Glomerular endothelial cell (primary cell): ENCODE measurements around the gene GDF9. TPM values are rescaled to one million over a fixed set of nuclear protein-coding genes. Genes with fewer than 3 reads are reported as not detected.

ENCODE experiments used
- DNase-seq: peaks from one replicate; pipeline ENCODE4 v3.0.0-alpha.2; 2011; ENCODE audit warnings: low read depth, low spot score; ENCODE audit errors: extremely low read depth
- total RNA-seq: library from RNA; depleted of rRNA; stranded (reverse); fragments of >200 nt; gene quantifications from 2 replicates; pipeline ENCODE4 v1.2.3, GENCODE V29; 2015

The GDF9 gene
- total RNA-seq, 1 donor from 2014 or later = 0.35 TPM

DNA sequence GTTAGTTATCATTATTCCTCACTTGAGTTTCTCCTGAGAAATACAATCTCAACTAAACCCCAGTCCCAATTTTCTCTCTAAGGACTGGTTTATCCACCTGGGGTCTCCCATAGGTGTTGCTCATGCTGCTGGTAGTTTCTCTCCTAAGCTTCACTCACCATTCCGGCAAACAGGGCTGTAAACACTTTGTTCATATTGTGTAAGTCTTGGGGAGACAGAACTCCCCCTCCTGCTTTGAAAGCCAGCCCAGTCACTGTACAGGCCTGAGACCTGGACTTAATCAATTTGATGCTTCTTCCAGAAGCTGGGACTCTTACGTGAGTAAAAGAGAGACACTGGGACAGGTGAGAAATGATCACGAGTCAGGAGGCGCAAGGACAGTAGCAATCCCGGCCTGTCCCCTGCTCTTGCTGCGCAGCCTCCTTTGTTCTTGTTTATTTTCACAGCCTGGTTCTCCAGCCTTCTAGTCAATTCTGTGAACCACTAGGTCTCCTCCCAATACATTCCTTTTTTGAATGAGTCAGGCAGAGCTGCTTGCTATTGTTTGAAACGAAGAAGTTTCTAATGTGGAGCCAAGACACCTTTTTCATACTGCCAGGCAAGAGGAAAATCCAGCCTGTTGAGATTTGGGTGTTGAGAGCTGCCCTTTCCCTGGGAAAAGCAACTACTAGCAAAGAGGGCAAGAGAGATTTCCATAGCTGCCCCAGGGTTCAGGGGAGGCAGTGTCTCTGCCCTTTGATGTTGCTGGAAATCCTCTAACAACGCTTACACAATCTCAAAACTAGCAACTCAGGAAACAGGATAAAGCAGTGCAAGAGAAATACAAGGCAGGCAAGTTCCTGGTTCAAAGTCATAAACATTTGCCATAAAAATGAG lies 26.6 kb downstream of the GDF9 start:
- peak; percentile 64 for DNase-seq

DNA sequence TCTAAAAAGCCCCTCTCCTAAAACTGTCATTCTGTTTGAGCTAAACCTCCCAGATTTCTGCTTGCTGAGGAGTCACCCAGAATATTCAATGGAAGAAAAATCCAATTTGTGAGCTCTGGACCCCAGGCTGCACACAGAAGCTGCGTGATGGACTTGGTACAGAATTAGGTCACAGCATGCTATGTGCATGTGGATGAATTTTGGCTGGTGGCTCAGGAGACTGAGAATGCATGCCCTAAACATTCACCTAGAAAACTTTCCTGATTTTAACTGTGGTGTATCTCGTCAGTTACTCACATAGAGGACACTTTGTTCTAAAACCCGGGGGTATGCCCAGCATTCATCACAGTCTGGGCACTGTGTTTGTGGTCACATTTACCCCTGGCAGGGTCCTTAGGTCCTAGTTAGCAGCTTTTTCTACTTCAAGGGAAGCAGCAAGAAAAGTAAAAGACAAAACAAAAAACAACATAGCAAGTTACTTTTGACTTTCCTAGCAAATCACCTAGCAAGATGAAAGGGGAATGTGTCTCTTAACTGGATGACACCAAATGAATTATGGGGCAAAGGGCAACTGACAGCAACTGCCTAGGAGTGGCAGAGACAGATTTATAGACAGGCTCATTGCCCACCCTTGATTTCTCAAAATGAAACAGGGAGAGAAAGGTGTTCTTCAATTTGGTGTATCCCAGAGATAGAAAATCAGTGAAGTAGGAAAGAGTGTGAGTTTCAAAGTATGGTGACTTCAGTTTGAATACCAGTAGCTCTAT lies 27.6 kb downstream of the GDF9 start:
- DNase-seq = no peak

DNA sequence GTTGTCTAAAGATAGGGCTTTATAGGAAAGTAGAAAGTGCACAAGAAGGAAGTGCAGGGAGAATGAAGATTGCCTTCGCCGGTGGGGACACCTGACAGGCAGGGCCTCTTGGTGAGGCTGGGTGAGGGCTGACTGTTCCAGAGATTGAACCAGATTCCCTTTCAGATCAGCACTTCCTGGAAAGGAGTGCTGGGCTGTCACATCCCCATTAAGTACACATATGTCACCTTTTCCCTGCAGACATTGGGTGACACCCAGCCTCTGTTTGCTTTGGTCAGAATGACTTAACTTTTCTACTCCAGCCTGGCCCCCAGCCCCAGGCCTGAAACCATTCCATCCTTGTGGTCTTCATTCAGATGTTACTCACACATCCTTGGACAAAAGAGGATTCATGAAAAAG lies 28.4 kb downstream of the GDF9 start:
- no peak for DNase-seq

DNA sequence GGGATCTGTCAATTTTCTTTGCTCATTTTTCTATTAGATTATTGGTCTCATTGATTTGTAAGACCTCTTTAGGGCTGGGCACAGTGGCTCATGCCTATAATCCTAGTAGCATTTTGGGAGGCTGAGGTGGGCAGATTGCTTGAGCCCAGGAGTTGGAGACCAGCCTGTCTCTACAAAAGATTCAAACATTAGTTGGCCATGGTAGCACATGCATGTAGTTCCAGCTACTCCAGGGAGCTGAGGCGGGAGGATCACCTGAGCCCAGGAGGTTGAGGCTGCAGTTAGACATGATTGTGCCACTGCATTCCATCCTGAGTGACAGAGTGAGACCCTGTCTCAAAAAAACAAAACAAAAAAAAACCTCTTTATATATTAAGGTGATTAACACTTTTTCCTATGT lies 29.4 kb downstream of the GDF9 start:
- no peak for DNase-seq

DNA sequence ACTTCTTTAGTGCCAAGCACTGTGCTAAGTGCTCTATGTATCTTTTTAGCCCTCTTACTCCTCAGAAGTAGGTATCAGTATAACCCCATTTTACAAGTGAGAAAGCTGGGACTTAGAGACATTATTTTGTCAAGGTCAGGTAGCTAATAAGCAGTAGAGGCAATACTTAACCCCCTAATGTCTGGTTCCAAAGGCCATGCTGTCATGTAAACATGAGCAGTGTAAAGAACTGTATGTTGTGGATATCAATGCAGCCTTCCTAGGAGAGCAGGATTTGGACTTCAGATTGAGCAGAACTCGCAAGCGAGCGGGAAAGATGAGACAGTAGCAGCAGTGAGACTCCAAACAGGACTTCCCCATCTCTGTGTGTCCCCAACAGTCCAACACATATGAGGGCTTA lies 32.2 kb downstream of the GDF9 start:
- no peak for DNase-seq

DNA sequence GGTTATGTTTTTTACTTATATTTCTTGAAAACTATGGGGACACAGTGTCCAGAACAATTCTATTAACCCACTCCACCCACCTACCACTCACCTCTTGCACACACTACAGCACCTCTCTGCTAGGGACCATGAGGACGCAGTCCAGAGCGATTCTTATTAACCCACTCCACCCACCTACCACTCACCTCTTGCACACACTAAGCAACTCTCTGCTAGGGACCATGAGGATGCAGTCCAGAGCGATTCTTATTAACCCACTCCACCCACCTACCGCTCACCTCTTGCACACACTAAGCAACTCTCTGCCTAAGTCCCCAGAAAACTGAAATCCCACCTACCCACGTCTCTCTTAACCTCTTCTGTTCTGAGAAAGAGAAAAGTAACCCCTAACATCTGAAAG lies 33.7 kb downstream of the GDF9 start:
- no peak for DNase-seq

DNA sequence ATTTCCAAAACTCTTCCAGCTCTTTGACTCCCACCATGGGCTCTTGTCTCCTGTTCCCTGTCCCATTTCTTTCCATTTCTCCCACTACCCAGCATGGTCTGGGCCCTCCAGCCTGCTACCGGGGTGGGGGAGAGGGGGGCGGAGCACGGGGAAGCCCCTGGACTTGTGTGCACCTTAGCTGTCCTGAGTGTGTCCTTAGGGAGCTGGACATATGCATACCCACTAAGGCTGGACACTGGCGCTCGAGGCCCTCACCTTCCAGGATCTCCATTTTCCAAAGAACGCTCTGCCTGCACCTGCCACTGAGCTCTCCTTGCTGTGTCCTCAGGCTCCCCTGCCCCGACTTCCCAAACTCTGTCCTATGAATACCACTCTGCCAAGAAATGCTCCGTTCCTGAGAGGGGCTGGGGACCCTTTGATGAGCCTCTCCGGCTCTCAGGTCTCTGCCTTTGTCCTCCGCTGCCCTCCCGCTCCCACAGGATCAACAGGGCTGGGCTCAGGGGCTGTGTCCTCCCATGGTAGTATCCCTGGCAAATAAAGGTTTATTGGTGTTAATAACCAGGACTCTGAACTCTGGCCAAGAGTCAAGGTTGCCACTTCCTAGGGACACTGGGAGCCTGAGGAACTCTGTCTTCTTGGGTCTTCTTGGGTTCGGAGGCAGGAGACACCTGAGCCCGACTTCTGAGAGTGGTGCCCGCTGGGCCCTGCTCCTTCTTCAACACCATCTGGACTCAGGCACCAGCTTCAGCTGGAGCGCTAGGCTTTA lies 35.0 kb downstream of the GDF9 start:
- DNase-seq = no peak

DNA sequence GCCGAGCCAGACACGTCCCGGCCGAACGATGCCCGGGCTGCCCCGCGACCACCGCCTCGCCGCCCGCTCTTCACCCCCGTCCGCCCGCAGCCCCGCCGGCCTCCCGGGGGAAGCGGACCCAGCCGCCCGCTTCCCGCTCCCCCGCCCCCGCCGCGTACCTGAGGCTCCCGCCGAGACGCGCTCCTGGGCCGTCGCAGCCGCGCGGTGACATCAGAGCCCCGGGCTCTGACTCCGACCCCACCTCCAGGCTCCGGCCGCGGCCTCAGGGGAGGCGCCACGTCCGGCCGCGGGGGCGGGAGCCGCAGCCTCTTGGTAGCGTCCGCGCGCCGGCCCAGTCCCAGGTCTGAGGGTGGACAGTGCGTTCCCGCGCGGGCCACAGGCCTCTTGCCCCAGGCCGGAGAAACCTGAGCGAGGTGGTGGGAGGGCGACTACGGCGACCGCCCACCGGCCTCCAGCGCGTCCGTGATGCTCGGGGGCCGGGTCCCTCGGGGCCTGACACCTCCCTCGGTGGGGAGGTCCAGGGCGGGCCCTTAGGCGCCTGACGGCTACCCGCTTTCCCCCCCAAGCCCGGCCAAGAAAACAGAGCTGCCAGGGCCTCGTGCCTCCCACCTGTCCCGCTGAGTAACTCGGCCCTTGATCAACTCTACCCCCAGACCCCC lies 35.7 kb downstream of the GDF9 start, which contains the start of gene SHROOM1:
SHROOM1 (minus strand) TSS at position 212 of the 659 bp plus-strand sequence. CDS start 4,507 bp downstream, outside the sequence.
- no peak for DNase-seq

DNA sequence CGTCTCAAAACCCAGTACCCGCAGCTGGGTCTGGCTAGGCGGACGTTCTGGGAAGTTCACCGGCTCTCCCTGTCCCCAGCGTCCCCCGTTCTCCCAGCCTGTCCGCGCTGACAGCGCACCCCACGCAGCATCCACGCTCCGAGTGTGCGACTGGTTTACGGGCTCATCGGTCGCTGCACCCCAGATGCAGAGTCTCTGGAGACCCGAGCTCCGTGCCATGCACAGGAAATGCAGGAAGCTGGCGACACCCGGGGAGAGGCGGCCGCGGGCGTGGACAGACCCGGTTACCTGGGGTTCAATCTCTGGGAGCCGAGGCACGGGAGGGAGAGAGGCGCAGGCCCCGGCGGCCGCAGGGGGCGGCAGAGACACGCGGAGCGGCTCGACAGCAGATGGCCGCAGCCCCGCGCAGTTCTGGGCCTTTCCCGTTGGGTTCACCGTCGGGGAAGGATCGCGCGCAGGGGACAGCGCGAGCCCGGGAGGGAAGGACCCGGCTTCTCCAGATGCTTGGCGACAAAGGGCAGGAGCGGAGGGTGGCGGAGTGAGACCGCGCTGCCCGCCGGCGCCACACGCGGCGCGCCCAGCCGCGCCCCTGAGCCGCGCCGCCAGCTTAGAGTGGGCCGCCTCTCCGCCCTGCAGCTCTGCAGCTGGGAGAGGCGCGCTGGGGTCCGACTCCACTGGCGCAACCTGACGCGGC lies 36.4 kb downstream of the GDF9 start:
- no peak for DNase-seq

DNA sequence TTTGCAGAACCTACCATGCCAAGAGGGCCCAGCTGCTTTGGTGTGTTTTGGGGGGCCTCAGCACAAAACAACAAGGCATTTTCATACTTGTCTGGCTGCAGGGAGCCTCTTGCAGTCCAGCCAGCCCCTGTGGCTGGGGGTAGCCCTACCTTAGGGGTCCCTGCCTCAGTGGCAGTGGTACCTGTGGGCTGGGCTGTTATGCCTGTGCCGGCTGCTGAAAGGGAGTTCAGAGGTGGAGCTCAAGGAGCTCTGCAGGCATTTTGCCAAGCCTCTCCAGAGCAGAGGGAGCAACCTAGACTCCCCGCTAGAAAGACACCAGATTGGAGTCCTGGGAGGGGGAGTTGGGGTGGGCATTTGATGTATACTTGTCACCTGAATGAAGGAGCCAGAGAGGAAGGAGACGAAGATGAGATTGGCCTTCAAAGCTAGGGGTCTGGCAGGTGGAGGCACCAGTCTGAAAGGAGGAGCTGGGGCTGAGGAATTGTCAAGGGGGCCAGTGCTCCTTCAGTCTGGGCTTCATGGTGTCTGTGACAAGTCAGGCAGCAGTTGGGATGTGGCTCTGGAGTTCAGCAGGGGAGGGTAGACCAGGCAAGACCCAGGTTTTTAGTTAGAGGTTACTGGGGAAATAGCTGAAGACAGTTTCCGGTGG lies 37.3 kb downstream of the GDF9 start:
- no peak for DNase-seq

DNA sequence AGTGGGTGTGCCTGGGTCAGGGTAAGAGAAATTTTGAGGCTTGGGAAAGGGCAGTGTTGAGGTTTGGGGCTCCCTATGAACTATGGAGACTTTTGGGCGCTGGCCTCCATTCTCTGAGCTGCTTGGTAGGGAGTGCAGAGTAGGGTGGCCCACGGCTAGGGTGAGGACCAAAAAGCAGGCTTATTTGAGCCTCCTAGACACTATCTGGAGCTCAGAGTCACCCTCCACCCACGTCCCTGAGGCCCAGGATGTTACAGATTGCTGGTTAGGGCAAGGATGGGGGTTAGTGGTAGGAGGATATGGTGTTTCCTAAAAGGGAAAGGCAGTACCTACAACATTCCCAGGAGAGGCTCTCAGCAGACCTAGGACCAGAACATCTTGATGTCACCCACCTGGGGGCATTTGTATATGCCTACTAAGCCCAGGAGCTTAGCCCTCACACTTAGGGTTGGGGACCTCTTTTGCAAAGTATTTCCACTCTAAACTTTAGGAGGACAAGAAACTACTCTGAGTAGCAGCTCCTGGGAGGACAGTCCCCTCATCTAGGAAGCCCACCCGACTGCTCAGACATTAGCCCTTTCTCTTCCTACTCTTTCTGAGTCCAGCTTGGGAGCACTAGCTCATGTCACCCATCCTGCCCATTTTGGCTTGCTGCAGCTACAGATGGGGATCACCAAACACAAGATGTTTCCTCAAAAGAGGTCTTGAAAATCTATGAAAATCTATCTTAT lies 38.2 kb downstream of the GDF9 start:
- no peak for DNase-seq

DNA sequence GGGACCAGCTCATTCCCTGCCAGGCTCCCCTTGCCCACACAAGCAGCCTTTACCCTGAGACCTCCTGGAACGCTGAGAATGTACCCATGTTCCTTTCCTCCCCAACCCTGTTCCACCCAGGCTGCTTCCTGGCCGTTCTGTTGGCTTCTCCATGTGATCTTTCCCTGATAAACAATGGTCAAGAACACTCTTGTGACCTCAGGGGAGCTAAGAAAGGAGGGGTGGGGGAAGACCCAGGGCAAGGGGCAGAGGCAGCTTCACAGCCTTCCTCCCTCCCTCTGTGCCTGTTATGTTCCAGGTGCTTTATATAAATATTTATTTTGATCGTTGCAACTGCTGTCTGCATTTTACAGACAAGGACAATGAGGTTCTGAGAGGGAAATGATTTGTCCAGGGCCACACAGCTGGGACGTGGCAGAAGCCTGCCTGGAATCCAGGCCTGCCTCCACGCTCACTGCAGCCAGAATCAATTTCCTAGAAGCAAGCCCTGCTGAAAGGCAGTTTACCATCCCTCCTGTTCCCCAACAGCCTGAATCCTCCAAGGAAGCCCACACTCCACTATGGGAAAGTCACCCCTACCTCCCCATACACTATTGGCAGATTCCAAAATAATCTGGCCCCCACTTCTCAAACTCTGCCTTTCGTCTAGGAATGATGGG lies 39.7 kb downstream of the GDF9 start:
- DNase-seq = no peak

DNA sequence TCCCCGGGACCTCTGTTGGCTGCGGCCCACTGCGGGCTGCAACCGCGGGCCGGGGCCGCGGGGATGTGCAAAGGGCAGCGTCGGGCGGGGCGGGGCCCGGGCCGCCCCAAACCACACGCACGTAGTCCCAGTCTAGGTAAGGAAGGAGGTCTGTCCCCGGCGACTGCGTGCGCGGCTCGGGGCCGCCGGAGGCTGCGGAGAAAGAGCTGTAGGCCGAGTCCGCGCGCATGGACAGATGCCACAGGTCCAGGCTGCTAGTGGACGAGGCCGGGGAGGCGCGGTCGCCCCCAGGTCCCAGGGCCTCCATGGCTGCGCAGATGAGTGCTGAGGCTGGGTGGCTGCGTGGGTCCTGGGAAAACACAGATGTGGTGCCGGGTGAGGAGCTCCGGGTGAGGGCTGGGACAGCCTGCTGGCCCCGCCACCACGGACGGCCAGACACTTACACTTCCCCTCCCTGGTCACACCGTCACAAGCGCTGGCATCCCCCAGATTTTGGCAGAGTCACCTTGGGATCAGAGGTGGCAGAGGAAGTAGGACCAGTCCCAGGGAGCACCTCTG lies 40.4 kb downstream of the GDF9 start:
- DNase-seq = no peak

DNA sequence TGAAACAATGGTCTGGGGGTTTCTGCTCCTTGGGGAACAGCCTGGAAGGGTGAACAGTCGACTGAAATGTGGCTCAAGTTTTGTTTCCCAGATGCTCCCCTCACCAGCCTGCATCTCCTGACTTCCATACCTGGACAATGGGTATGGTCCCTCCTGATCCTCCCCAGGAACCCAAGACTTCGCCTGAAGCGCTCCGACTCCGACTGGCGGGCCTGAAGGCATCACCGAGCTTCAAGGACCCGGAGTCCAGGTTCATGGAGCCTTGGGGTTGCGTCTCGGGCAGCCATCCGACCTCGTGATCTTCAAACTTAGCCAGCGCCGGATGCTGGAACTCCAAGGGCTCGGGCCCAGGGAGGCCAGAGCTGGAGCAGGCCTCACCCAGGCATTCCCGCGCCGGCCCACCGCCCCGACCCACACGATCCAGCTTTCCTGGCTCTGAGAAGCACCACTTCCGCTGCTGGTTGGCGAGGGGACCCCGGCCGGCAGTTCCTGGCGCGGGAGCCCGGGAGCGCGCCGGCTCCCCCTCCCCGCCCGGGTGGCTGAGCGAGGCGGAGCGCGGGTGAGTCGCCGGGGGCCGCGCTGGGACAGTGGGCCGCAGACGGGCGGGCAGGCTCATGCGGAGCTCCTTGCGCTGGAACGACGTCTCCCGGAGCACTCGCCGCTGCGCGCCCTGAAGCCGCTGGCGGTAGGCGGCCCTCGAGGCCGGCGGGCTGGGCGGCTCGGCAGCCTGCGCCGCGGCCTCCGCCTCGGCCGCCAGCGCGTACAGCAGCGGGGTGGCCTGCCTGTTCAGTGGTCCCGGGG lies 41.0 kb downstream of the GDF9 start:
- no peak for DNase-seq

DNA sequence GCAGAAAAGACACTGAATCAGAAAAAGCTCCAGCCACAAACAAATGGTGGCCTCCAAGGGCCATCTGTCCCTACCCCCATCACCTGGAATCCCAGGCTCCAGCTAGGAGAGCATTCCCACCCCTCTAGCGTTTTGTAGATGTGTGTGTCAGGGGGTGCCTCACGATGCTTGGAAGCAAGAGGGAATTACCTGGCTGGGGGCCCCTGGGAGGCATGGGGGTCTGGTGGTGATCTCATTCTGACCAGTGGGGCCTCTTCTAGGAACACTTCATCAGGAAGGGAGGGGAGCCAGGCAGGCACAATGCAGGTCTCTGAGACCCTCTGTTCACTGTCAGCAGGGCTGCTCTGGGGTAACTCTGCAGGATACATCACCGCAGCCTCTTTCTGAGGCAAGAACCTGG lies 41.8 kb downstream of the GDF9 start:
- DNase-seq = no peak

DNA sequence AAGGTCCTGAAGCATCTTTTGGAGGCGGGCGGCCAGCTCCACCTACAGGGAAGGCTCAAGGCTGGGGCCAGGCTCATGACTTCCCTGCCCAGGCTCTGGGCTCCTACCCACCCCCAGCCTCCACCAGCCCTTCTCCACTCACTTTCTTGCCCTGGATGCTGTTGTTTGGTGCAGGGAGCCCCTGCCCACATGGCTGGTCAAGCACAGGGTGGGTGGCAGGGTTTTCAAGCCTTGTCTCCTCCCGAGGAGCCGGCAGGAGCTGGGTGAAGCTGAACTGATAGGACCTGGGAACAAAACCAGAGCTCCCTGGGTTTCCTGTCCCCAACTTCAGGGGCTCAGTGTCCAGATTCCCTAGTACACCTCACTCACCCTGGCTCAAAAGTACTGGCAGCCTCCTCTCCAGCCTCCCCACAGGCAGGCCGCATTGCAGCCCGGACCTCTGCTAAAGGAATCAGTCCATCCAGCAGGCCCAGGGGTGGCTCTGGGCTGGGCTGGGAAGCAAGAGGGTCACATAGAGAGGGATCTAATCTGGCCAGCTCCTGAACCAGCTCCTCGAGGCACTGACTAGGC lies 42.7 kb downstream of the GDF9 start:
- DNase-seq = no peak
